AML-193 (cell line): ENCODE measurements around the gene NOC3L.

Experiments used
- DNase-seq, 2 experiments: peaks; one replicate each; lab custom pipeline; 2025; lab: John Stamatoyannopoulos, UW

NOC3L gene

GRCh38 chr10:94303929-94304328 is 58.8 kb downstream of the NOC3L start:
- DNase-seq, result no peak

- DNase-seq, result no peak
Measured at GRCh38 chr10:94300042-94300441, 62.7 kb downstream of the NOC3L start.

GRCh38 chr10:94299417-94299816 is 63.3 kb downstream of the NOC3L start:
- DNase-seq, result no peak

DNA sequence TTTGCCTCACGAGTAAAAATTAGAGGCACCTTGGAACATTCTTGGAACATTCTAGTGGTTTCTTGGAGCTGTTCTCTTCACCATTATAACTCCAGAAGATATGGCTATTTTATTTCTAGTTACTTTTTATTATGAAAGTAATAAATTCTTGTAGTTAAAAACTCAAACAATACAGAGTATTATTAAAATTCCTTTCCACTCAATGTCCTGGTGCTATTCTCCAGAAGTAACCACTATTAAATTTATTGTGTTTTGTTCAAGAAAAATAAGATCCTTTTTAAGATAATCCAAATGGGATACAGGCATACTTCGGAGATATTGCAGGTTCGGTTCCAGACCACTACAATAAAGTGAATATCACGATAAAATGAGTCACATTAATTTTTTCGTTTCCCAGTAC is 68.6 kb downstream of the NOC3L start:
- DNase-seq, result no peak

DNA sequence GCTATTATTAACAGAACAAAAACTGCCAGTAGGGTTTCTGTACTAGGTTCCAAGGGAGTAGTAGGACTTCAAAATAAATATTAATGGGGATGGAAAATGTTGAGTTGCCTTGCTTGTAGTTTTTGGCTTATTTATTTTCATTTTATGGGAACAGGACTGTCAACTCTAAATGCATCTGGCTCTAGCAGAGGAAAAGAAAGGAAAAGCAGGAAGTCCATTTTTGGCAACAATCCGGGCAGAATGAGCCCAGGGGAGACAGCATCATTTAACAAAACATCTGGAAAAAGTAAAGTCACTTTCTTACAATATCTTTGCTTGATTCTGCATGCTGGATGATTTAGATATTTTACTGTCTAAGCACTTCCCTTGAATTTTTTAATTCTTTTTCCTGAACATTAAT is 69.4 kb downstream of the NOC3L start:
- DNase-seq, result no peak

DNA sequence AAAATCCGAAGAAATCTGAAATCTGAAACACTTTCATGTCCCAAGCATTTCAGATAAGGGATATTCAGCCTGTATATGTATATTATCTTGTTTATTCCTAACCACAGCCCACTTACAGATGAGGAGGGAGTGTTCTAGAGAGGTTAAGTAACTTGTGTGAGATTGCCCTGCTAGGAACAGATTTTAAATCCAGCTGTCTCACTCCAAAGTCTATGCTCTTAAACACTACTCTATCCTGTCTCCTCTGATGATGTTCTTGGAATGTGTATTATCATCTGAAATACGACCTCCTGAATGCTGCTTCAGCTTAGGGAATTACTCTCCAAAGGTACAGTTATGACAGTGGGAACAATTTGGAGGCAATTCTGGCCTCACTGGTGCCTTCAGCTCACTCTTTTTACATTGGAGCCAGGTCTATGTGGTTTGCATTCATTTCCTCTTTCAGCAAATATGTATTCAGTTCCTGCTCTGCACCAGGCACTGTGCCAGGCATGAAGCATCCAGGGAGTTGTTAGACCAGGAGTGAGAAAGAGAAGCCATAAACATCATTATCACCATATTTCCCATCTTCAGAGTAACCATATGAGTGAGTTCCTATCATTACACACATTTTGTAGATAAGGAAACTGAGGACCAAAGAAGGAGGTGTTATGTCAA is 70.2 kb downstream of the NOC3L start:
- no peak for DNase-seq

DNA sequence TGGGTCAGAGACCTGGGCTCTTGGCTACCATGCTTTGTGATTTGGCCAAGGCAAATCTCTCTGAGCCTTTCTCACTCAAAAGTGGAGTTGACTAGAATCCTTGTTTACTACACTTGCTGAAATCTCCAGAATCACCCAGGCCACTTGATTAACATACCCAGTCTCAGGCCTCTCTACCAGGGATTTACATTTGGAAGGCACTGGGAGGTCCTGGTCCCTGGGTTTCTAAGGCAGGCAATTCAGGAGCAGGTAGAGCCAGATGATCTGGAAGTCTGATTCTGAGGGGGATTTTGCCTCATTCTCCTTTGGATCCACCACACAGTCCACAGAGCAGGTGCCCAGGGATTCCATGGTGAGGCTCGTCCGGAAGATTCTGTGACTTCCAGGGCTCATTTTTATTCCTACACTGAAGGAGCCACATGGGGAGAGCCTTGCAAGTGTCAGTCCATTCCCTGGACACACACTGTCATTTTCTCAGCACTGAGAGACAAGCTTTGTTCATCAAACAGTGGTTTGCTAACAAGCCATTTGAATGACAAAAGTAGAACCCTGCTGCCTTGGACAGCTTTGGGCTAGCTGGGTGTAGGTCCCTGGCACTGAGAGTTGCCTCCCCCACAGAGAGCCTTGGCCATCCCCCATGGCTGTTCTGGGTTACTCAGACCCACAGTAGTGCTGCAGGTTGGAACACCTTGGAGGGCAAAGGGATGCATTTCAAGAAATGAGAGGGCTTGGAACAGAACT is 74.2 kb downstream of the NOC3L start:
- no peak for DNase-seq

GRCh38 chr10:94287336-94287735 is 75.4 kb downstream of the NOC3L start:
- no peak for DNase-seq

DNA sequence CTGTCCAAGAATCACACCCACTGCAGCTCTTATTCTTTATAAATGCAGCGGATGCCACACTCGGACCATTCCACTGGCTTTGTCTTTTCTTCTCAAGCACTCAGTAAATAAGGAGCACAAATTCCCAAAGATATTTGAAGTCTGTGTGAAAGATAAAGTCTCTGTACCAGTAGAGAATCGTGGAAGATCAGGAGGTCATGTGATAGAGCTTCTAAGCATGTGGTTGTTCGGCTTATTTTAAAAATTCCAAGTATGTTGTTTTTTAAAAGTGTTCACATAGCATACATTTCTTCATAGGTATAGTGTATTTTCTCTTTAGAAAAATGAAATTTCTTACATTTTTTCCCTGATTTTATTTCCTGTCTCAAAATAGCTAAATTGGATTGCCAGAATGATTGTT is 75.8 kb downstream of the NOC3L start:
- DNase-seq, result no peak

- no peak for DNase-seq
Measured at GRCh38 chr10:94285271-94285670, 77.5 kb downstream of the NOC3L start.
